CD4-positive, alpha-beta T cell treated with Interleukin-17A for 1 hour (primary cell): Measurements from ENCODE around the gene RCC2.

Source experiments
- DNase-seq: peaks from one replicate; pipeline ENCODE4 v3.0.0-alpha.2; 2020

The RCC2 gene

GRCh38 chr1:17370618-17371017 is 68.9 kb downstream of the RCC2 start:
- DNase-seq = no peak

DNA sequence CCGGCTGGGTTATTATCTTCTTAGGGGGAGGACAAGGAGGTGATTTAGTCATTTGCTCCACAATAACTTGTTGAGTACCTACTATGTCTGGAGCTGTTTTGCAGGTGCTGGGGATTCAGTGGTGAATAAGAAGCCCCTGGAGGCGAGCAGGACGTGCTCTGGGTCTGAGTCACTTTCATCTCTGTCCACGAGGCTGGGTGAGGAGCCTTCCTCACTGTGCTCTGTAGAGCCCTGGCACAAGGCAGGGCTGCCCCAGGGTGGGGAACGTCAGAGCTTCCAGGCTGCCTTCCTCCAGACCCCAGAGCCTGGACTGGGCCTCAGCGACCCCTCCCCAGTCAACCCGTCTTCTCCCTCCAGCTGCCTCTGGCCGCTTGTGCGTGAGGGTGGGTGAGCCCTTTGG is 70.0 kb downstream of the RCC2 start:
- DNase-seq = no peak

GRCh38 chr1:17365293-17365692 is 74.2 kb downstream of the RCC2 start:
- DNase-seq = no peak

GRCh38 chr1:17363771-17364170 is 75.7 kb downstream of the RCC2 start:
- DNase-seq = no peak

DNA sequence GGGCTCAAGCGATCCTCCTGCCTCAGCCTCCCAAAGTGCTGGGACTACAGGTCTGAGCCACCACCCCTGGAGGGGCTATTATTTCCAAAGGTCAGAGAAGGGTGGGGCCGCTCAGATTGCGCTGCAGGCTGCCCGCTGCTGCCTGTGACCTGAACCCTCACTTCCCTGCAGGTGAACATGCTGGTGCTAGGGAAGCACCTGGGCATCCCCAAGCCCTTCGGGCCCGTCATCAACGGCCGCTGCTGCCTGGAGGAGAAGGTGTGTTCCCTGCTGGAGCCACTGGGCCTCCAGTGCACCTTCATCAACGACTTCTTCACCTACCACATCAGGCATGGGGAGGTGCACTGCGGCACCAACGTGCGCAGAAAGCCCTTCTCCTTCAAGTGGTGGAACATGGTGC is 76.1 kb downstream of the RCC2 start:
- DNase-seq = no peak

GRCh38 chr1:17361687-17362086 is 77.8 kb downstream of the RCC2 start:
- DNase-seq = no peak

DNA sequence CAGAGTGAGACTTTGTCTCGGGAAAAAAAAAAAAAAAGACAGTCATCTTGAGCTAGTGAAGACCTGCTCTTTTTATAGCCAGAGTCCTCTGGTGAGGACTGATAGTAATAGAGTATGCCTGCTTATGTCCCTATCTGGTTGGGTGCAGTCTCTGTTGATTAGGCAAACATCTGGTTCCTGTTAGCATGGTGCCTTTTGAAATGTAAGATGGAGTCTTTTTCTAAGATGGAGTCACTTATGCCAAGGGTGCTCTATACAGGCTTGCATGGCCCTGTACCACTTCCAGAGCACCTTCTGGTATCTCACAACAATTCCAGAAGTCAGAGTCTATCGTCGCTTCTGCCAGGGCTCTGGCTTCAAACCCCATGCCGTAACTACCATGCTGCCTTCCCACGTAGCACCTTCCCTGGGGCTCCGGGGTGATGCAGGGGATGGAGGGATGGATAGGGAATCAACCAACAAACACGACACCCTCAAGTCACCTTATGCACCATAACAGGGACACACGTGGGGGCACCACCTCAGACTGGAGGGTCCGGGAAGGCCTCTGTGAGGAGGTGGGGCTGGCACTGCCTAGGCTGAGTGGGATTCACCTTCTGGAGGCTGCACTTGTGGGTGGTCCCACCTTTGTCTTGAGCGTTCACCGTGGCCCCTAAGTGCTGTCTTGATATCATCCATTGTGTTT is 79.1 kb downstream of the RCC2 start:
- no peak for DNase-seq

GRCh38 chr1:17359808-17360207 is 79.7 kb downstream of the RCC2 start:
- no peak for DNase-seq

- no peak for DNase-seq
These were observed 80.4 kb downstream of the RCC2 start for GRCh38 chr1:17359031-17359430.

- no peak for DNase-seq
These were observed 80.9 kb downstream of the RCC2 start for GRCh38 chr1:17358557-17358956.
